GM12878 (cell line): ENCODE results near the gene P4HA2. TPM values are rescaled to one million over a fixed set of nuclear protein-coding genes. Genes with fewer than 3 reads are reported as not detected.

ENCODE experiments used
- ATAC-seq: fragments of 200-7000 bp; cut with Tn5 transposase; 3 replicates; pipeline ENCODE4 v1.9.1; 2020; ENCODE audit warnings: mild to moderate bottlenecking, moderate library complexity
- BruUV-seq: library from RNA; stranded (reverse); fragments of 400-500 nt; replicated peaks from 2 replicates; lab custom pipeline; 2021; lab: Mats Ljungman, UMichigan
- CTCF ChIA-PET: fragments of 300-600 bp; sonication (Branson Sonifier 250); formaldehyde crosslinking; extraction: SDS; loops from one replicate; lab custom pipeline; 2021; ENCODE audit warnings: inconsistent platforms; lab: Yijun Ruan, JAX
- POLR2A ChIA-PET: fragments of 350-600 bp; formaldehyde crosslinking; extraction: SDS; loops from one replicate; lab custom pipeline; 2021; ENCODE audit warnings: inconsistent platforms; lab: Charles Lee
- RAD21 ChIA-PET: fragments of 300-600 bp; sonication (Branson Sonifier 250); formaldehyde crosslinking; loops from one replicate; lab custom pipeline; 2023; ENCODE audit warnings: antibody characterized with exemption; ENCODE audit not compliant: unreplicated experiment; lab: Charles Lee
- SMC1A ChIA-PET: fragments of 300-600 bp; sonication (Branson Sonifier 250); formaldehyde crosslinking; loops from one replicate; lab custom pipeline; 2023; ENCODE audit not compliant: unreplicated experiment, uncharacterized antibody; lab: Charles Lee
- DNase-seq: peaks from one replicate; pipeline ENCODE4 v3.0.0-alpha.2; 2011; ENCODE audit warnings: low read depth, low spot score
- FAIRE-seq: peaks from 3 replicates; lab custom pipeline; 2011; peaks lifted over from hg19 to GRCh38; lab: Jason Lieb, UNC
- H2AFZ ChIP-seq: 2 replicates; pipeline ENCODE4 v1.6.0; 2011; ENCODE audit warnings: low read depth, low read length, control low read depth; ENCODE audit not compliant: control insufficient read depth
- H3K27ac ChIP-seq: 2 replicates; pipeline ENCODE4 v1.5.1; 2011; ENCODE audit warnings: control low read depth; ENCODE audit not compliant: control insufficient read depth, insufficient read depth
- H3K27me3 ChIP-seq, 2 experiments: replicated peaks in 1 of 2; 2 replicates each; pipeline versions ENCODE4 v1.6.0 to v1.6.1; 2011; ENCODE audit warnings: low read length in 1 of 2; ENCODE audit not compliant: control insufficient read depth in 2 of 2, insufficient read depth in 2 of 2
- H3K36me3 ChIP-seq, 2 experiments: 2 replicates each; pipeline ENCODE4 v1.5.1; 2011; ENCODE audit warnings: low read length in 1 of 2; ENCODE audit not compliant: control insufficient read depth in 2 of 2, insufficient read depth in 2 of 2
- H3K4me1 ChIP-seq: 2 replicates; pipeline ENCODE4 v1.6.1; 2011; ENCODE audit warnings: mild to moderate bottlenecking, low read length, moderate library complexity, mixed read lengths; ENCODE audit not compliant: control insufficient read depth, insufficient read depth
- H3K4me2 ChIP-seq: 2 replicates; pipeline ENCODE4 v1.6.0; 2011; ENCODE audit warnings: control low read depth; ENCODE audit not compliant: control insufficient read depth, insufficient read depth
- H3K4me3 ChIP-seq: fragments of 200-600 bp; sonication (generic); 2 replicates; pipeline ENCODE4 v1.5.1; 2016
- H3K79me2 ChIP-seq: 2 replicates; pipeline ENCODE4 v1.6.0; 2011; ENCODE audit warnings: low read length; ENCODE audit not compliant: control insufficient read depth, insufficient read depth
- H3K9ac ChIP-seq: 2 replicates; pipeline ENCODE4 v1.8.0; 2011; ENCODE audit warnings: low read length, control low read depth, mixed read lengths; ENCODE audit not compliant: control insufficient read depth, insufficient read depth
- H3K9me3 ChIP-seq: replicated peaks from 3 replicates; pipeline ENCODE4 v1.5.1; 2011; ENCODE audit warnings: mild to moderate bottlenecking, low read length; ENCODE audit not compliant: control insufficient read depth, insufficient read depth
- H4K20me1 ChIP-seq: 2 replicates; pipeline ENCODE4 v1.6.0; 2011; ENCODE audit not compliant: control insufficient read depth, insufficient read depth
- ATF7 ChIP-seq: fragments of 450-650 bp; IDR thresholded peaks from 2 replicates; pipeline ENCODE4 v1.6.1; 2016; ENCODE audit warnings: low read depth, mild to moderate bottlenecking
- BACH1 ChIP-seq: fragments of 450-650 bp; IDR thresholded peaks from 2 replicates; pipeline ENCODE4 v1.6.1; 2017; ENCODE audit warnings: mild to moderate bottlenecking, borderline replicate concordance
- BCL11A ChIP-seq: IDR thresholded peaks from 2 replicates; pipeline ENCODE4 v1.6.1; 2011; ENCODE audit warnings: low read depth, low read length
- CHD1 ChIP-seq: IDR thresholded peaks from 2 replicates; pipeline ENCODE4 v1.6.1; 2012; ENCODE audit warnings: low read depth, low read length, improper control_type of control experiment
- ESRRA ChIP-seq: IDR thresholded peaks from 2 replicates; pipeline ENCODE4 v1.6.1; 2012; ENCODE audit warnings: mild to moderate bottlenecking, low read length, improper control_type of control experiment
- EZH2 ChIP-seq: IDR thresholded peaks from 2 replicates; pipeline ENCODE4 v1.6.1; 2012; ENCODE audit warnings: low read depth, mild to moderate bottlenecking, control low read depth, inconsistent platforms, low read length, borderline replicate concordance; ENCODE audit not compliant: control insufficient read depth
- GATAD2B ChIP-seq: fragments of 450-650 bp; conservative IDR thresholded peaks from 2 replicates; pipeline ENCODE4 v1.6.1; 2017; ENCODE audit warnings: low read depth, mild to moderate bottlenecking, moderate library complexity
- IKZF1 ChIP-seq: fragments of 450-650 bp; conservative IDR thresholded peaks from 2 replicates; pipeline ENCODE4 v1.6.1; 2017; ENCODE audit warnings: antibody characterized with exemption, mild to moderate bottlenecking
- IKZF2 ChIP-seq, 2 experiments: fragments of 450-650 bp; IDR thresholded peaks; 2 replicates each; pipeline ENCODE4 v1.6.1; 2017; ENCODE audit warnings: mild to moderate bottlenecking in 2 of 2, moderate library complexity in 2 of 2
- IRF4 ChIP-seq: IDR thresholded peaks from 2 replicates; pipeline ENCODE4 v1.6.1; 2011; ENCODE audit warnings: low read depth, low read length
- JUNB ChIP-seq: IDR thresholded peaks from 2 replicates; pipeline ENCODE4 v1.6.1; 2016; ENCODE audit warnings: antibody characterized with exemption, mild to moderate bottlenecking
- PAX5 ChIP-seq: IDR thresholded peaks from 2 replicates; pipeline ENCODE4 v1.6.1; 2011; ENCODE audit warnings: low read depth, low read length, borderline replicate concordance
- POLR2AphosphoS5 ChIP-seq: IDR thresholded peaks from 2 replicates; pipeline ENCODE4 v1.6.1; 2011; ENCODE audit warnings: mild to moderate bottlenecking, low read length, inconsistent platforms
- RB1 ChIP-seq: fragments of 450-650 bp; formaldehyde crosslinking; IDR thresholded peaks from 2 replicates; pipeline ENCODE4 v1.6.1; 2017; ENCODE audit warnings: mild to moderate bottlenecking, borderline replicate concordance
- RCOR1 ChIP-seq: conservative IDR thresholded peaks from 2 replicates; pipeline ENCODE4 v1.6.1; 2012; ENCODE audit warnings: low read depth, low read length, improper control_type of control experiment
- RUNX3 ChIP-seq: IDR thresholded peaks from 2 replicates; pipeline ENCODE4 v1.6.1; 2012; ENCODE audit warnings: low read length, inconsistent platforms
- SP1 ChIP-seq: IDR thresholded peaks from one replicate; pipeline ENCODE4 v1.6.1; 2011; ENCODE audit warnings: low read depth, low read length
- SPI1 ChIP-seq: IDR thresholded peaks from 2 replicates; pipeline ENCODE4 v1.6.1; 2011; ENCODE audit warnings: low read depth, mild to moderate bottlenecking, low read length, moderate library complexity, borderline replicate concordance; ENCODE audit not compliant: insufficient read depth
- SUZ12 ChIP-seq: fragments of 200-600 bp; sonication (generic); IDR thresholded peaks from one replicate; pipeline ENCODE4 v1.6.1; 2018; ENCODE audit warnings: antibody characterized with exemption, mild to moderate bottlenecking; ENCODE audit not compliant: unreplicated experiment
- YBX1 ChIP-seq: fragments of 450-650 bp; IDR thresholded peaks from 2 replicates; pipeline ENCODE4 v1.6.1; 2016; ENCODE audit warnings: antibody characterized with exemption
- YY1 ChIP-seq: IDR thresholded peaks from 2 replicates; pipeline ENCODE4 v1.6.1; 2011; ENCODE audit warnings: low read depth, mild to moderate bottlenecking, low read length
- ZBED1 ChIP-seq: IDR thresholded peaks from 2 replicates; pipeline ENCODE4 v1.6.1; 2016; ENCODE audit warnings: borderline replicate concordance
- WGBS: methylation state at CpG from one replicate; pipeline ENCODE4 v1.1.6; 2016; ENCODE audit warnings: low lambda C conversion rate; ENCODE audit not compliant: insufficient replicate concordance, insufficient coverage; ENCODE audit errors: missing lambda C conversion rate; 5-methylcytosine and 5-hydroxymethylcytosine counted together
- in situ Hi-C: fragments of 300-500 bp; cut with MboI; formaldehyde crosslinking; loops from 9 replicates; pipeline ENCODE4 v1.14.3; 2018; ENCODE audit warnings: mixed read lengths
- intact Hi-C: fragments of 100-400 bp; cut with micrococcal nuclease; formaldehyde crosslinking; loops from one replicate; pipeline ENCODE4 v1.14.2; 2022; ENCODE audit not compliant: unreplicated experiment
- polyA plus RNA-seq, 11 experiments: library from polyadenylated mRNA; depleted of rRNA in 4 of 11; unstranded in 6 of 11; stranded (reverse) in 5 of 11; fragments of >200 nt; fragmentation: Nextera tagmentation in 4 of 11; fragmentation: Illumina TruSeq in 1 of 11; extraction: Ambion mirVana in 4 of 11; extraction: Trizol in 1 of 11; gene quantifications; 1 replicate in 1 of 11; 2 replicates in 10 of 11; pipeline versions ENCODE4 v1.2.1 to v1.2.3, GENCODE V29; 2011 to 2016; ENCODE audit warnings: inconsistent platforms in 2 of 11, missing spikeins in 2 of 11, low read depth in 1 of 11
- total RNA-seq, 4 experiments: library from RNA; depleted of rRNA in 3 of 4; stranded (reverse); fragments of >200 nt in 3 of 4; fragmentation: Illumina TruSeq in 1 of 4; extraction: Trizol in 1 of 4; gene quantifications; 2 replicates each; pipeline versions ENCODE4 v1.2.1 to v1.2.3, GENCODE V29; 2013 to 2021
- TF ChIP-seq, protein P1 (sequence below): fragments of 450-650 bp; formaldehyde crosslinking; IDR thresholded peaks from 2 replicates; pipeline ENCODE4 v1.4.0; 2020; ENCODE audit warnings: mild to moderate bottlenecking, moderate library complexity

Gene P4HA2
- total and polyA plus RNA-seq, 10 of the 15 experiments (the other 5 are each of a cell fraction or from before 2014, with no cell fraction given), result 4.7 to 10.9 (median 7.5) TPM

GRCh38 chr5:132260714-132261551 lies 33.3 kb upstream of the P4HA2 start:
- H3K79me2 ChIP-seq, result no peaks in the 10 kb centered on the region
- no peaks in the 10 kb centered on the region for H3K9me3 ChIP-seq
- no peak overlapping the region for H3K9ac ChIP-seq
- no peaks in the 10 kb centered on the region for H3K36me3 ChIP-seq
- no peaks in the 10 kb centered on the region for H4K20me1 ChIP-seq
- H3K27me3 ChIP-seq, result peaks cover 2 to 7% of the 10 kb centered on the region in 2 experiments
- in situ Hi-C loops, result no loop called here
- peaks cover 6% of the 10 kb centered on the region; the same call in 1 of the 2 replicates for H3K4me1 ChIP-seq
- ChIA-PET SMC1A (interaction anchor here (1.2 to 2.7 kb wide), 5 partner anchors 8 to 83 kb away, joined by 3 to 18 read pairs (median 6); no protein-coding TSS in a partner anchor), RAD21 (interaction anchor here (0.6 to 4.8 kb wide), 6 partner anchors 8 to 198 kb away, joined by 3 to 35 read pairs (median 4); partner anchors contain the start of gene SLC22A4), POLR2A (interaction anchor here (1.0 to 3.7 kb wide), 7 partner anchors 9 to 235 kb away, joined by 3 to 18 read pairs (median 4); partner anchors contain the start of gene SLC22A4), CTCF (interaction anchor here (0.9 to 11.6 kb wide), 6 partner anchors 10 to 71 kb away, joined by 3 to 117 read pairs (median 5); partner anchors contain the start of gene SLC22A4)
- no peak overlapping the region for H3K4me3 ChIP-seq
- intact Hi-C loops, result no loop called here
- H2AFZ ChIP-seq, result no peak overlapping the region
- H3K4me2 ChIP-seq, result no peak overlapping the region
- peak; percentile 61 for DNase-seq
- FAIRE-seq, result no peak
- peak; percentile 73 for ATAC-seq
- H3K27ac ChIP-seq, result no peak overlapping the region
- WGBS, result 9% methylated on average over 6 of the region's 6 CpGs
- BruUV-seq, result no TSS peak
- TF ChIP-seq BACH1 (no peak), RUNX3 (peak; percentile 57), SUZ12 (no peak), IRF4 (no peak), RCOR1 (no peak), SP1 (no peak), YBX1 (no peak), ZBED1 (no peak), EZH2 (no peak), SPI1 (no peak), ESRRA (no peak), IKZF2 (IDR thresholded peaks at IDR 0.05) (peak; percentile 50 to 52; a peak in 2 of 4 replicates), ATF7 (peak; percentile 48; the same call in 1 of the 2 replicates), PAX5 (peak; percentile 23; the same call in 1 of the 2 replicates), RB1 (no peak), GATAD2B (peak; percentile 50; the same call in 1 of the 2 replicates), IKZF1 (peak; percentile 56), BCL11A (0 out of 2 replicates have a peak, but pooled peaks have one; percentile 21), JUNB (peak; percentile 11; the same call in 1 of the 2 replicates), CHD1 (no peak), POLR2AphosphoS5 (no peak), YY1 (no peak)
- TF ChIP-seq, protein P1, sequence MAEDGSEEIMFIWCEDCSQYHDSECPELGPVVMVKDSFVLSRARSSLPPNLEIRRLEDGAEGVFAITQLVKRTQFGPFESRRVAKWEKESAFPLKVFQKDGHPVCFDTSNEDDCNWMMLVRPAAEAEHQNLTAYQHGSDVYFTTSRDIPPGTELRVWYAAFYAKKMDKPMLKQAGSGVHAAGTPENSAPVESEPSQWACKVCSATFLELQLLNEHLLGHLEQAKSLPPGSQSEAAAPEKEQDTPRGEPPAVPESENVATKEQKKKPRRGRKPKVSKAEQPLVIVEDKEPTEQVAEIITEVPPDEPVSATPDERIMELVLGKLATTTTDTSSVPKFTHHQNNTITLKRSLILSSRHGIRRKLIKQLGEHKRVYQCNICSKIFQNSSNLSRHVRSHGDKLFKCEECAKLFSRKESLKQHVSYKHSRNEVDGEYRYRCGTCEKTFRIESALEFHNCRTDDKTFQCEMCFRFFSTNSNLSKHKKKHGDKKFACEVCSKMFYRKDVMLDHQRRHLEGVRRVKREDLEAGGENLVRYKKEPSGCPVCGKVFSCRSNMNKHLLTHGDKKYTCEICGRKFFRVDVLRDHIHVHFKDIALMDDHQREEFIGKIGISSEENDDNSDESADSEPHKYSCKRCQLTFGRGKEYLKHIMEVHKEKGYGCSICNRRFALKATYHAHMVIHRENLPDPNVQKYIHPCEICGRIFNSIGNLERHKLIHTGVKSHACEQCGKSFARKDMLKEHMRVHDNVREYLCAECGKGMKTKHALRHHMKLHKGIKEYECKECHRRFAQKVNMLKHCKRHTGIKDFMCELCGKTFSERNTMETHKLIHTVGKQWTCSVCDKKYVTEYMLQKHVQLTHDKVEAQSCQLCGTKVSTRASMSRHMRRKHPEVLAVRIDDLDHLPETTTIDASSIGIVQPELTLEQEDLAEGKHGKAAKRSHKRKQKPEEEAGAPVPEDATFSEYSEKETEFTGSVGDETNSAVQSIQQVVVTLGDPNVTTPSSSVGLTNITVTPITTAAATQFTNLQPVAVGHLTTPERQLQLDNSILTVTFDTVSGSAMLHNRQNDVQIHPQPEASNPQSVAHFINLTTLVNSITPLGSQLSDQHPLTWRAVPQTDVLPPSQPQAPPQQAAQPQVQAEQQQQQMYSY (CRISPR knock-in tag), result no peak
